HG03575 (cell line): ENCODE measurements around the gene CIAO3.
"Not testable (repeated sequence)": the region's sequence is repeated elsewhere in the genome, so short reads cannot be mapped to it uniquely, and the experiment has no call there.

Source experiments
- ATAC-seq: cut with Tn5 transposase; IDR thresholded peaks from one replicate; pipeline ENCODE4 v1.9.1; 2021; ENCODE audit not compliant: unreplicated experiment, insufficient number of reproducible peaks, low FRiP score; ENCODE audit errors: extremely low read depth

Gene CIAO3

DNA sequence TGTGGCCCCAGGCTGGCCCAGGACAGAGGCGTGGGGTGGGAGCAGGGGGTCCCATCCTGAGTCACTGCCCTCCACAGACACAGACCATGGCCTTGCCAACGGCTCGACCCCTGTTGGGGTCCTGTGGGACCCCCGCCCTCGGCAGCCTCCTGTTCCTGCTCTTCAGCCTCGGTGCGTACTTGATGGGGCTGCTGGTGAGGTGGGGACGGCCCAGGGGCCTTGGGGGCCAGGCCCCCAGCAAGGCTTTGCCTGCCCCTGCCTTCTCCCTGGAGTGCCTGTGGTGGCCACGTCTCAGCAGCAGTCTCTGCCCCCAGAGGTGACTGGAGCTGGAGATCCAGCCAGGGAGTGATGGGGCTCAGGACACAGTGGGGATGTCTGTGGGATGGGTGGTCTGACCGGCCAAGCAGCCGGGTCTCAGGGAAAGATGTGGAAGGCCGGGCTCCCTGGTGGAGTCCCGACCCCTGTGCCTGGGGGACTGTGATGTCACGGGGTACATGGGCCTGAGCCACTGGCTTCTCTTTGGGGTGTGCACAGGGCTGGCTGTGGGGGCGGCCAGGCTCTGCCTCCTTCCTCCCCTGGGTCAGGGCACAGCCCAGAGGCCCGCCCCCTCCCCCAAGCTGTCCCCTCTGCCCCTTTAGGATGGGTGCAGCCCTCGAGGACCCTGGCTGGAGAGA lies 21.9 kb upstream of the CIAO3 start:
- ATAC-seq: no peak

DNA sequence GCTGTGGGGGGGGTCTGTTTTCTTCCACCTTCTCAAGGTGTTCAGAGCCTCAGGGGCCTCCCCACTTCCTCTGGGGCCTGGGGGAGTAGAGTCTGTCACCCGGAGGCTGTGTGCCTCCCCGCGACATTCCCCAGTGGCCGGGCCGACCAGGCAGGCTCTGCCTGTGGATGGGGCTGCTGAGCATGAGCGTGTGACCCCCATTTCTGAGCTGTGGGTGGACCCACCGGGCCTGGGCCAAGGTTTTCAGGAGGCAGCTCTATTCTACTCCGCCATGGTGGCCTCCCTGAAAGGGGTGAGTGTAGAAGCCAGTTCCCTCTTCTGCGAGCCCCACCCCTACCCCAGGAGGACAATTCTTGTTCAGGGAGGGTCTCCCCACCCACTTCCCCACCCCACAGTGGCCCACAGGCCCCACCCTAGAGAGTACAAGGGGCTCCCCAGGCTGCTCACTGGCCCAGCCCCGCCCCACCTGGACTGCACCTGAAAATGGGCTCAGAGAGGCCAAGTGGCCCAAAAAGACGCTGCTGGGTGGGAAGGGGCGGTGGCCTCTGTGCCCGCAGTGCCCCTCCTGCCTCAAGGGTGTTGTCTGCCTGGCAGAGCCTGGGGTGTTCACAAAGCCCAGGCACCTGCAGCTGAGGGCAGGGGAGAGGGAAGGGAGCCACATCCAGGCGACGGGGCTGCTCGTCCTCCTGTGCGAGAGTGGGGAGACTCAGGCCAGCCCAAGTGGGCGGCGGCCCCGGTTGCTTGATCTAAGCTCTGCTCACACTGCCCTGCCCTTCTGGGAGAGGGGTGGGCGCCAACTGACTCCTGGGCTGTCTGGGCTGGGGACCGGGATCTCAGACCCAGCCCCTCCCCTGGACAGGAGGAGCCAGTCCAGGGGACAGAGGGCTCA lies 21.1 kb upstream of the CIAO3 start:
- ATAC-seq: no peak

DNA sequence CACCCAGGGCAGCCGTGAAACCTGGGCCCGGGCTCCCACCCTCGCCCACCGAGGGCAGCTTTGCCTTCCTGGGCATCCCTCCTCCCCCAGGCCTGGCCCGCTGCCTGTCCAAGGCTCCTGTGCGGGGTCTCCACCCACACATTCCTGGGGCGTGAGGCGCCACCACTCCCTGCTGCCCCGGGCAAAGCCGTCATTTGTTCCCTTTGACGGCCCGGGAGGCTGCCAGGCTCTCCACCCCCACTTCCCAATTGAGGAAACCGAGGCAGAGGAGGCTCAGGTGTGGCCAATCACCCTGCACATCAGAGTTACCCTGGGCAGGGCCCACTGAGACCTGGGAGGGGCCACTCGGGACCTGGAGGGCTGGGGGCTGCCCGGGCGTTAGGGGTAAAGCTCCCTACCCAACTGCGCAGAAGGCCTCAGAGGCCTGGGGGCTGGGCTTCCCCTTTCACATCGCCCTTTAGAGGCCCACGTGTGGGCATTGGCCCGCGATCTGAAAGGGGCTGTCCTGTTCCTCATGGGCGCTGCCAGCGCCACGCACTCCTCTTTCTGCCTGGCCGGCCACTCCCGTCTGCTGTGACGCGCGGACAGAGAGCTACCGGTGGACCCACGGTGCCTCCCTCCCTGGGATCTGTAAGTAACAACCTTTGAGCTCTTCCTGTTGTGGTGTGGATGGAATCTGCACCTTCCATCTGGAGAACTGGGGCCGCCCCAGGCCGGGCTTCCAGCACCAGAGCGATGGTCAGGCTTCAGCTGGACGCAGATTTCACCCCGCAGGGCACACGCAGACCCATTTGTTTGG lies 19.9 kb upstream of the CIAO3 start, which contains the start of gene MSLN:
MSLN (plus strand) TSS at position 190 of the 799 bp plus-strand sequence. CDS start 1,947 bp downstream, outside the sequence.
- no peak for ATAC-seq

DNA sequence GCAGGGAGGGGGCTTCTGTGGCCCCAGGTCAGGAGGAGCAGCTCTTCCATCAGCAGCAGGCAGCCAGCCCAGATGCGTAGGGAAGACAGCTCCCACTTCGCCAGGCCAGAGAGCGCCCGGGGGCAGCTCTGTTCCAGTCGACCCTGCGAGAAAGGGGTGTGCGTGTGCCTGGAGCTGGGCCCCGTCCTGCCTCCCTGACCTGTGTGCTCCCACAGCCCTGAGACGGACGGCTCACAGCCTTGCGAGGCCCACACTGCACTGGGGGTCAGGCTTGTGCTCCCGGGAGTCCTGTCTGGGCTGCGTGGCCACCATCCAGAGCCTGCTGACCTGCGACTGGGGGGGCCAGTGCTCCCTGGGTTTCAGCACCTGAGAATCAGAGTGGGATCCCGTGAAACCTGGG lies 19.3 kb upstream of the CIAO3 start:
- ATAC-seq: no peak

DNA sequence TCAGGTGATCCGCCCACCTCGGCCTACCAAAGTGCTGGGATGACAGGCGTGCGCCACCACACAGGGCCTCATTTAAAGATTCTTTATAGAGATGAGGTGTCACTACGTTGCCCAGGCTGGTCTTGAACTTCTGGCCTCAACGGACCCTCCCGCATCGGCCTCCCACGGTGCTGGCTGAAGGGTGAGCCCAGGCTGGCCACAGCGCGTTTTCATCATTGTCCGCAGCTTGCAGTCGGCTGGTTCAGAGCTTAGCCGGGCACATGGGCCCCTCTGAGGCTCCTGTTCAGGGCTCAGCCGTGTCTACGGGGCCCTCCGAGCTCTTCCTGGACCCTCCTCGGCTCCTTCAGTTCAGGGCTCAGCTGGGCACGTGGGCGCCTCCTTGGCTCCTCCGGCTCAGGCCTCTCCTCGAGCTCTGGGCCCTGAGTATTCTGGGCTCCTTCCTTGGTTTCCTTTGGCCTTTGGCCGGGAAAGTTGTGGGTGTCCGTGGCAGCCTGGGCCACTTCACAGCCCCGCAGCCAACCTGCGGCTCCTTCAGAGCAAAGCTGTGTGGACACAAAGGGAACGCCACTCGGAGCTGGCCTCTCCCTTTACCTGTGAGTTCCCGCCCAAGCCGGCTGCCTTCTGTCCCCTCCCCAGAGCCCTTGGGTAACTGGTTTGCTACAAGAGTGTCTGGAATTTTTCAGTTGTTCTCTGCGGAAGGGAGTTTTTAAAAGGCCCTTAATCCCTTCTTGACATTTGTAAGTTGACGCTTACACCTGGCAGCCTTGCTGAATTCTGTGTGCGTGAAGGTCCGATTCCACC lies 18.5 kb upstream of the CIAO3 start:
- no peak for ATAC-seq

DNA sequence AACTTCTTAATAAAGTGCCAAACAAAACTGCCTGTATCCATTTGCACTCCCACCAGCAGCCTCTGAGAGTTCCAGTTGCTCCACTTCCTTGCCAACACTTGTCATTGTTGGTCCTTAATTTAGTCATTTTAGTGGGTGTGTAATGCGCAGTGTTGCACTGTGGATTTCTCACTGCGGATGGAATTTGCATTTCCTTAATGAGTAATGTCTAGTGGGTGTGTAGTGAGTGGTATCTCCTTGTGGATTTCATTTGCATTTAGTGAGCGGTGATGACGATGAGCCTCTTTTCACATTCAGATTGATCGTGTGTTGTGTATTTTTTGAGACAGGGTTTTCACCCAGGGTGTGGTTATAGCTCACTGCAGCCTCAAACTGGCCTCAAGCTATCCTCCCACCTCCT lies 15.6 kb upstream of the CIAO3 start:
- ATAC-seq: no peak

DNA sequence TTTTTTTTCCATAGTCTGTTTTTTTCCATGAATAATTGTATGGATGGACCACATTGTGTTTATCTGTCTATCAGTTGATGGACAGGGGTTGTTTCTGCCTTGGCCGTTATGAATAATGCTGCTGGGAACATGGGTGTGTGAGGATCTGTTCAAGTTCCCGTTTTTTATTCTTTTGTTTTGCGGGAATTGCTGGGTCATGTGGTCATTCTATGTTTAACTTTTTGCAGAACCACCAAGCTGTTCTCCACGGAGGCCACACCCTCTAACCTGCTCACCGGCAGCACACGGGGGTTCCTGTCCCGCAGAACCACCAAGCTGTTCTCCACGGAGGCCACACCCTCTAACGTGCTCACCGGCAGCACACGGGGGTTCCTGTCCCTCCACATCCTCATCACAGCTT lies 13.9 kb upstream of the CIAO3 start:
- no peak for ATAC-seq

DNA sequence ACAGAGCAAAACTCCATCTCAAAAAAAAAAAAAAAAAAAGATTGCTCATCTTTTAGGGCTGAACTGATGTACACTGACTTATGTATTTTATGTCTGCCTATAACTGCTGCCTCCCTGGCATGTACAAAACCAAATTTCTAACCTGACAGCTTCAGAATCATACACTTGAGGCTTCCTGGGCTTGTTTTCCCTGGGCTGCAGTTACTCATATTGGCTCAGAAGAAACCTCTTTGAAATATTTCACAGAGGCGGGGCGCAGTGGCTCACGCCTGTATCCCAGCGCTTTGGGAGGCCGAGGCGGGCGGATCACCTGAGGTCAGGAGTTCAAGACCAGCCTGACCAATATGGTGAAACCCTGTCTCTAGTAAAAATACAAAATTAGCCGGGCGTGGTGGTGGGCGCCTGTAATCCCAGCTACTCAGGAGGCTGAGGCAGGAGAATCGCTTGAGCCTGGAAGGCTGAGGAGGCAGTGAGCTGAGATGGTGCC lies 13.4 kb upstream of the CIAO3 start:
- not testable (repeated sequence) for ATAC-seq

DNA sequence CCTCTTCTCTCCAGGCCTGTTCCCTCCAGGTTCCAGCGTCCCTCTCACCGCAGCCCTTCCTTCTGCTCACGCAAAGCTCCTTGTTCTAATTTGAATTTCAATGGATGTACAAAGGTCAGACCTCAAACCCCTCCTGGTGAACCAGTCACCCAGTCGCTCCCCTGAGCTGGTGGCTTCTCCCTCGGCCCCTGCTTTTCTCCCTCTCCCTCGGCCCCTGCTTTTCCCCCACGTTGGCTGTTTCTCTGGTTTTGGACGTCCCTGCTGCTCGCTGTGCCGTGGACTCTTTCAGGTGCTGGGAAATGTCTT lies 11.2 kb upstream of the CIAO3 start:
- ATAC-seq: no peak

DNA sequence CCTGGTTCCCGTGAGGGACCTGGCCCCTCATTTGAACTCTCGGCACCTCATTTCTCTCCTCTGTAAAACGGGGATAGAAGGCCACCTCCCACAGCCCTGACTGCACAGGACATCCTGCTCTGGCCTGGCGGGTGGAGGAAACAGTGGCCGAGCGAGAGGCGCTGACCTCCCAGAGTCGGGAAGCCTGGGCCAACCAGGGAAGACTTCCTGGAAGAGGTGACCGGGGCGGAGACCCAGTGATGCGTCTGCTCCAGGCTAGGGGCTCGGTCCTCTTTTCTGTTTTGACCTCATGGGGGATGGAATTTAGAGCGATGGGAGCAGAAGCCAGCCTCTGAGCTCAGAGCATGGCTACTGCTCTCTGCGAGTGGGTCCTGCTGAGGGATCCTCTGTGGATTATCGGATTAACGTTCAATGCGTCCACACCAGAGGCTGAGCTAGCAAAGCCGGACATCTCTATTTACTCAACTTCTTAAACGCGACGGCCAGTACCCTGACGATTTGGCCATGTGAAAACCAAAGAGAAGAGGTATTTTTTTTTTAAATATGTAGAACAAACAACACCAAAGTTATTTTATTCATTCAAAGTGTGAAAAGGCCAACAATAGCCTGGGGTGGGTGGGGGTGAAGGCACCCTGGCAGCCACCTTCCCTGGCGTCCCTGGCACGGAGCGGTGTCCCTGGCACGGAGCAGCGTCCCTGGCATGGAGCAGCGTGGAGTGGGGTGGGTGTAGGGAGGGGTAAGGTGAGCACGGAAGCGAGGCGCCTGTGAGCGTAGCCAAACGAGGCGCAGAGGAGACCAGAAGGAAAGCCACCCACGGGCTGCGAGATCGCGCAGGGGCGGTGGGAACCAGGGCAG lies 10.6 kb upstream of the CIAO3 start:
- ATAC-seq: no peak

DNA sequence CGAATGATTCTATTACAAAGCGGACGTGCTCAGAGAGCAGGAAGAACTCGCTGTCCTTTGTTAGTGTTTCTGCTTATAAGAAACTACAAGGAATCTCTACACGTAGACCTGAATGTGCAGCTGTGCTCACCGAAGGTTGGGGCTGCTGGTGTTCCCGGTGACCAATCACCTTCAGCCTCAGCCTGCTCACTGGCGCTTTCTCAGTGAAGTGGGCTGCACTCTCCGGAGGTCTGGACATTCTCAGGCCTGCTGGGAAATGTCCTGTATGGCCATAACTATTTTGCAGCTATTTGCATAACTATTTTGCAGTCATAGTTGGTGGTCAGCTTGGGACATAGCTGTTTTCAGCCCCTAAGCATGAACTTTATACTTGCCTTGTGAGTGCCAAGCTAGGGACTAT lies 9.7 kb upstream of the CIAO3 start:
- ATAC-seq: no peak

DNA sequence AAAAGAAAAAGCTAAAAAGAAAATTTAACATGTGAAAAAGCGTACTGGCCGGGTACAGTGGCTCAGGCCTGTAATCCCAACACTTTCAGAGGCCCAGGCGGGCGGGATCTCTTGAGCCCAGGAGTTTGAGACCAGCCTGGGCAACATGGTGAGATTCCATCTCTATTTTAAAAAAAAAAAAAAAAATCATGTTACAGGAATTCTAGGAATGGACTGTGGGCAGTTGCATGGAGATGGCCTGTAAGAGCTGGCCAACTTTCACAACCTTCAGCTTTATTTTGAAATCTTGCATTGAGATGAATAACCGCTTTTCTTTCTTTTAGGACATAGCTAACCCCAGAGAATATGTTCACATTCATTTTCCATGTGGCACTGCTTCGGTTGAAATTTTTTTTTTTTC lies 8.2 kb upstream of the CIAO3 start:
- no peak for ATAC-seq

DNA sequence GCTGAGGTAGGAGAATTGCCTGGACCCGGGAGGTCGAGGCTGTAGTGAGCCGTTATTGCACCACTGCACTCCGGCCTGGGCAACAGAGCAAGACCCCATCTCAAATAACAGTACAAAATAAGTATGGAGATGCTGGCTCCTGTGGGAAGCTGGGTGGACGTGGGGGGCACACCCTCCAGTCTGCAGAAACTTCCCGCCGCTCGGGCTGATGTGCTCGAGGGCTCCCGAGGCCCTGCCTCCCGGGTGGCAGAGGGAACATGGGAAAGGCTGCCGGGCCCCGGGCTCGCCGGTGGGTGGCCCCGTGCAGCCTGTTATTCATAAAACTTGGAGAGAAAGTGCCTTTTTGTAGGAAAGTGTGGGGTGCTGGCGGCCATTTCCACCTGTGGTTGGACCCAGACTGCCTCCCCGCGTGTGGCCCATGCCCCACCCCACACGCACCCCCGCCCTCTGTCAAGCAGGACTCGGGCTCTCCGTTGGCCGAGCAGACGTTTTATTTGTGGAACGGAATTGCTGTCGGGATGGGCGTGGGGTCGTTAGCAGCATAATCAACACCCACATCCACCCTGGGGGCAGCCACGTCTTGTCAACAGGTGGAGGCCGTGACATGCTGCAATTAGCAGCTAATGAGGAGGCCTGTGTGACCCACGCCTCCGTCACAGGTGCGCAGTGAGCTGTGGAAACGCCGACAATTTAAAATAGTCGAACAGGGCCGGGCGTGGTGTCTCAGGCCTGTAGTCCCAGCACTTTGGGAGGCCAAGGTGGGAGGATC lies 7.4 kb upstream of the CIAO3 start:
- ATAC-seq: no peak

DNA sequence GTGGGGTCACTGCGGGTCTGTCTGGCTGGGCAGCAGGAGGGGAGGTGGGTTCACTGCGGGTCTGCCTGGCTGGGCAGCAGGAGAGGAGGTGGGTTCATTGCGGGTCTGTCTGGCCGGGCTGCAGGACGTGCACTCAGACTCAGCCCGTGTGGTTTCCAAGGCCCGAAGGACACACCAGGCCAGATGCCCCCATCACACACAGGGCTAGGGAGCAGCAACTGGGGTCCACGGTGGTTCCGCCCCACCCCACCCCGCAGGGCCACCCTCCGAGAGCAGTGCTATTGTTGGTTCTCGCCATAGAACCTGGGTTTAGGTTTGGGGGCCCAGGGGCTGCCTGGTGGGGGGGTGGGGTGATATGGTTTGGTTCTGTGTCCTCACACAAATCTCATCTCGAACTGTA lies 5.8 kb upstream of the CIAO3 start:
- no peak for ATAC-seq

DNA sequence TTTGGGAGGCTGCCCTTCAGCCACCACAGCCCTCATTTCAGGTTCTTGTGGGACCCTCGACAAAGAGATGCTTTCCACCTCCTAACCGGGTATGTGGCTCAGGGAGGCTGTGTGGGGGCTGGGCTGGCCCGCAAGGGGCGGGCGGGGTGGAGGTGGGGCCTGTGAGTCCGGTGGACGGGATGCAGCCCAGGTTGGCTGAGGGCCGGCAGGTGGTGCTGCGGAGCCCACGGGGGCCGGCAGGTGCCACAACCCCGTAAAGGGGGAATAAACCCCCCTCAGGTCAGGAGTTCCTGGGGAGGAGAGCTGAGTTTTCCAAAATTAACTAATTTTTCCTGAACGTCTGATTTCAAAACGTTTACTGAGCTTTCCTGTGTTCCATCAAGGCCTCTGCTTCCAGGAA lies 4.9 kb upstream of the CIAO3 start:
- ATAC-seq: no peak

DNA sequence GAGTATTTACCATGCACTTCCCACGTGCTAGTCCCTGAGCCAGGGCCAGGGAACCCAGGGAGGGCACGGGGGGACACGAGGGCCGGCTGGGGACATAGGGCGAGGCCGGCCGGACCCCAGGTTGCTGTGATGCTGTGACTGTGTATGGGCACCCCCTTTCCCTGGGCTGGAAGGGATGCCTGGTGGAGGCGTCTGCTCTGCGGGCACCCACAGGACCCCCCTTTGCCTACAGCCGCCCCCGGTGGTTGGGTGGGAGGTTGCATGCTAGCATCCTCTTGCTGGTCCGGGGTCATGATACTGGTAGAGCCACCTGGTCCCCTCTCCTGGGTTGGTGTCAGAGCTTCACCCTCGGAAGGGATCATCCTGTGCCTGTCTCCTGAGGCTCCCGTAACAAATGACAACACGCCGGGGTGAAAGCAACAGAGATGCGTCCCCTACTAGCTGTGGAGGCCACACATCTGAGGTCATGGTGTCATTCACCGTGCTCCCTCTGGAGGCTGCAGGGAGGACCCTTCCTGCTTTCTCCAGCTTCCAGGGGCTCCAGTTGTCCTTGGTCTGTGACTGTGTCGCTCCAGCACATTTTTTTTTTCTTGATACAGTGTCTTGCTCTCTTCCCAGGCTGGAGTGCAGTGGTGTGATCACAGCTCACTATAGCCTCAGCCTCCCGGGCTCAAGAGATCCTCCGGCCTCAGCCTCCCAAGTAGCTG lies 3.1 kb upstream of the CIAO3 start:
- ATAC-seq: no peak

DNA sequence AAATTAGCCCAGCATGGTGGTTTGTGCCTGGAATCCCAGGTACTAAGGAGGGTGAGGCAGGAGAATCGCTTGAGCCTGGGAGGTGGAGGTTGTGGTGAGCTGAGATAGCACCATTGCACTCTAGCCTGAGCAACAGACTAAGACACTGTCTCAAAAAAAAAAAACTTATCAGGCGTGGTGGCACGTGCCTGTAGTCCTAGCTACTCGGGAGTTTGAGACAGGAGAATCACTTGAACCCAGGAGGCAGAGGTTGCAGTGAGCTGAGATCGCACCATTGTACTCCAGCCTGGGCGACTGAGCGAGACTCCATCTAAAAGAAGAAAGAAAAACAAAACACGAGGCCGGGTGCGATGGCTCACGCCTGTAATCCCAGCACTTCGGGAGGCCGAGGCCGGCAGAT lies 2.1 kb upstream of the CIAO3 start:
- not testable (repeated sequence) for ATAC-seq
